ENCODE data around the gene PPM1H.

PPM1H gene

GRCh38 chr12:62785941-62786559, 148.9 kb downstream of the PPM1H start:
- H3K4me3 ChIP-seq (ENCODE audit: low read depth in 1 of 2, low read length in 2 of 2), result no peak overlapping the region
- peak; percentile 67 for ATAC-seq (ENCODE audit: insufficient read depth, low read depth)
- 0 out of 2 replicates have a peak, but pooled peaks cover 5% of the 10 kb centered on the region for H3K4me1 ChIP-seq (ENCODE audit: insufficient read depth, low read length)
- no peak overlapping the region for H3K27ac ChIP-seq (ENCODE audit: low read length)
- H4K20me1 ChIP-seq (ENCODE audit: insufficient read depth, low read length), result no peaks in the 10 kb centered on the region
- no peak overlapping the region for H3K4me2 ChIP-seq (ENCODE audit: insufficient read depth, low read length)
- no peak overlapping the region for H3K9ac ChIP-seq (ENCODE audit: low read depth, low read length)
- TF ChIP-seq EZH2 (IDR thresholded peaks at IDR 0.05; ENCODE audit: borderline replicate concordance, low read depth, low read length, severe bottlenecking) (no peak), CTCF (IDR thresholded peaks at IDR 0.05; ENCODE audit: borderline replicate concordance, extremely low read depth, low read length, poor library complexity, severe bottlenecking) (no peak)
- H3K27me3 ChIP-seq (ENCODE audit: insufficient read depth, low read length, poor library complexity), result no peaks in the 10 kb centered on the region
- H3K36me3 ChIP-seq (ENCODE audit: insufficient read depth, low read length), result no peaks in the 10 kb centered on the region
- DNase-seq, result peak; percentile 8
- H3K9me3 ChIP-seq (ENCODE audit: insufficient read depth, low read length, severe bottlenecking), result no peaks in the 10 kb centered on the region
- H2AFZ ChIP-seq (ENCODE audit: low read depth, low read length), result peak overlapping the region; percentile 59; the same call in 1 of the 2 replicates
- no peaks in the 10 kb centered on the region for H3K79me2 ChIP-seq (ENCODE audit: insufficient read depth, low read length)

GRCh38 chr12:62784576-62784975, 150.4 kb downstream of the PPM1H start:
- H3K4me3 ChIP-seq (ENCODE audit: low read depth in 1 of 2, low read length in 2 of 2), result no peak overlapping the region
- H3K4me2 ChIP-seq (ENCODE audit: insufficient read depth, low read length), result no peak overlapping the region
- no peak overlapping the region for H3K9ac ChIP-seq (ENCODE audit: low read depth, low read length)
- H3K27ac ChIP-seq (ENCODE audit: low read length), result no peak overlapping the region
- TF ChIP-seq EZH2 (IDR thresholded peaks at IDR 0.05; ENCODE audit: borderline replicate concordance, low read depth, low read length, severe bottlenecking) (no peak), CTCF (IDR thresholded peaks at IDR 0.05; ENCODE audit: borderline replicate concordance, extremely low read depth, low read length, poor library complexity, severe bottlenecking) (no peak)
- ATAC-seq (ENCODE audit: insufficient read depth, low read depth), result no peak
- 0 out of 2 replicates have a peak, but pooled peaks cover 5% of the 10 kb centered on the region for H3K4me1 ChIP-seq (ENCODE audit: insufficient read depth, low read length)
- no peaks in the 10 kb centered on the region for H4K20me1 ChIP-seq (ENCODE audit: insufficient read depth, low read length)
- no peaks in the 10 kb centered on the region for H3K9me3 ChIP-seq (ENCODE audit: insufficient read depth, low read length, severe bottlenecking)
- H2AFZ ChIP-seq (ENCODE audit: low read depth, low read length), result no peak overlapping the region
- DNase-seq, result no peak
- H3K79me2 ChIP-seq (ENCODE audit: insufficient read depth, low read length), result no peaks in the 10 kb centered on the region
- H3K27me3 ChIP-seq (ENCODE audit: insufficient read depth, low read length, poor library complexity), result no peaks in the 10 kb centered on the region
- no peaks in the 10 kb centered on the region for H3K36me3 ChIP-seq (ENCODE audit: insufficient read depth, low read length)

GRCh38 chr12:62783881-62784280, 151.1 kb downstream of the PPM1H start:
- Histone ChIP-seq H3K27me3 (ENCODE audit: insufficient read depth, low read length, poor library complexity) (no peaks in the 10 kb centered on the region), H3K4me3 (ENCODE audit: low read depth in 1 of 2, low read length in 2 of 2) (no peak overlapping the region), H3K9me3 (ENCODE audit: insufficient read depth, low read length, severe bottlenecking) (no peaks in the 10 kb centered on the region), H3K9ac (ENCODE audit: low read depth, low read length) (no peak overlapping the region), H3K4me2 (ENCODE audit: insufficient read depth, low read length) (no peak overlapping the region), H4K20me1 (ENCODE audit: insufficient read depth, low read length) (no peaks in the 10 kb centered on the region), H2AFZ (ENCODE audit: low read depth, low read length) (no peak overlapping the region), H3K4me1 (ENCODE audit: insufficient read depth, low read length) (0 out of 2 replicates have a peak, but pooled peaks cover 5% of the 10 kb centered on the region), H3K36me3 (ENCODE audit: insufficient read depth, low read length) (no peaks in the 10 kb centered on the region), H3K27ac (ENCODE audit: low read length) (no peak overlapping the region), H3K79me2 (ENCODE audit: insufficient read depth, low read length) (no peaks in the 10 kb centered on the region)
- DNase-seq, result no peak
- ATAC-seq (ENCODE audit: insufficient read depth, low read depth), result no peak
- no peak for TF ChIP-seq CTCF (IDR thresholded peaks at IDR 0.05; ENCODE audit: borderline replicate concordance, extremely low read depth, low read length, poor library complexity, severe bottlenecking)
